GM23338 (cell line): ENCODE measurements around the gene FHOD1. TPM values are rescaled to one million over a fixed set of nuclear protein-coding genes. Genes with fewer than 3 reads are reported as not detected.

Source experiments
- ATAC-seq: fragments of 200-7000 bp; cut with Tn5 transposase; 3 replicates; pipeline ENCODE4 v1.9.1; 2020
- DNase-seq: peaks from one replicate; pipeline ENCODE4 v3.0.0-alpha.2; 2015; ENCODE audit warnings: low spot score
- H2AFZ ChIP-seq: fragments of 200-600 bp; sonication (generic); 2 replicates; pipeline ENCODE4 v1.8.0; 2016; ENCODE audit warnings: antibody characterized with exemption, mild to moderate bottlenecking, moderate library complexity
- H3F3A ChIP-seq: fragments of 200-600 bp; sonication (generic); replicated peaks from 2 replicates; pipeline ENCODE4 v1.8.0; 2017; ENCODE audit warnings: antibody characterized with exemption, mixed run types, low read depth
- H3K27ac ChIP-seq: fragments of 200-600 bp; sonication (generic); 2 replicates; pipeline ENCODE4 v1.6.1; 2016; ENCODE audit warnings: low read depth
- H3K27me3 ChIP-seq: fragments of 200-600 bp; sonication (generic); 2 replicates; pipeline ENCODE4 v1.8.0; 2016; ENCODE audit warnings: mild to moderate bottlenecking, mixed run types, moderate library complexity; ENCODE audit not compliant: insufficient read depth
- H3K36me3 ChIP-seq: fragments of 200-600 bp; sonication (generic); 2 replicates; pipeline ENCODE4 v1.8.0; 2016; ENCODE audit warnings: mild to moderate bottlenecking; ENCODE audit not compliant: insufficient read depth
- H3K4me1 ChIP-seq: fragments of 200-600 bp; sonication (generic); 2 replicates; pipeline ENCODE4 v1.8.0; 2016; ENCODE audit warnings: mild to moderate bottlenecking, moderate library complexity; ENCODE audit not compliant: insufficient read depth
- H3K4me2 ChIP-seq: fragments of 200-600 bp; sonication (generic); 2 replicates; pipeline ENCODE4 v1.7.1; 2017; ENCODE audit warnings: mixed run types
- H3K4me3 ChIP-seq: fragments of 200-600 bp; sonication (generic); 2 replicates; pipeline ENCODE4 v1.6.1; 2016; ENCODE audit warnings: mixed run types
- H3K79me2 ChIP-seq: fragments of 200-600 bp; sonication (generic); replicated peaks from 2 replicates; pipeline ENCODE4 v1.8.0; 2017; ENCODE audit warnings: mild to moderate bottlenecking; ENCODE audit not compliant: insufficient read depth
- H3K9me2 ChIP-seq: fragments of 200-600 bp; sonication (generic); 2 replicates; pipeline ENCODE4 v1.8.0; 2017; ENCODE audit not compliant: insufficient read depth
- H4K20me1 ChIP-seq: fragments of 200-600 bp; sonication (generic); replicated peaks from 2 replicates; pipeline ENCODE4 v1.8.0; 2017; ENCODE audit warnings: mild to moderate bottlenecking; ENCODE audit not compliant: insufficient read depth
- H3K27ac Mint-ChIP-seq: 2 replicates; pipeline ENCODE4 v1.8.0; 2020; ENCODE audit warnings: inconsistent platforms, mild to moderate bottlenecking, moderate library complexity, mixed read lengths
- H3K27me3 Mint-ChIP-seq: 3 replicates; pipeline ENCODE4 v1.8.0; 2022; ENCODE audit warnings: low read depth, mild to moderate bottlenecking, moderate library complexity, mixed read lengths, inconsistent platforms; ENCODE audit not compliant: insufficient read depth, poor library complexity
- H3K36me3 Mint-ChIP-seq: 3 replicates; pipeline ENCODE4 v1.8.0; 2021; ENCODE audit warnings: low read depth, mild to moderate bottlenecking, inconsistent platforms, moderate library complexity, mixed read lengths
- H3K4me1 Mint-ChIP-seq: 3 replicates; pipeline ENCODE4 v1.8.0; 2020; ENCODE audit warnings: mild to moderate bottlenecking, inconsistent platforms, mixed read lengths
- H3K4me3 Mint-ChIP-seq: 3 replicates; pipeline ENCODE4 v1.8.0; 2021; ENCODE audit warnings: moderate library complexity, mild to moderate bottlenecking, inconsistent platforms, mixed read lengths
- H3K9me3 Mint-ChIP-seq: 3 replicates; pipeline ENCODE4 v1.8.0; 2020; ENCODE audit warnings: moderate library complexity, mild to moderate bottlenecking, inconsistent platforms, mixed read lengths
- EZH2 ChIP-seq: fragments of 200-600 bp; sonication (generic); IDR thresholded peaks from one replicate; pipeline ENCODE4 v1.8.0; 2017; ENCODE audit warnings: antibody characterized with exemption, mild to moderate bottlenecking, low read depth; ENCODE audit not compliant: unreplicated experiment
- EZH2phosphoT487 ChIP-seq: fragments of 200-600 bp; sonication (generic); IDR thresholded peaks from one replicate; pipeline ENCODE4 v1.8.1; 2018; ENCODE audit warnings: antibody characterized with exemption; ENCODE audit not compliant: unreplicated experiment
- JUNB ChIP-seq: IDR thresholded peaks from one replicate; pipeline ENCODE4 v1.6.1; 2016; ENCODE audit warnings: antibody characterized with exemption; ENCODE audit not compliant: unreplicated experiment
- NANOG ChIP-seq: IDR thresholded peaks from 2 replicates; pipeline ENCODE4 v1.6.1; 2016; ENCODE audit warnings: antibody characterized with exemption, borderline replicate concordance
- POLR2AphosphoS5 ChIP-seq: IDR thresholded peaks from 2 replicates; pipeline ENCODE4 v1.6.1; 2016; ENCODE audit warnings: antibody characterized with exemption, low read depth
- ZNF114 ChIP-seq: fragments of 250-450 bp; sonication (Bioruptor Pico); IDR thresholded peaks from 2 replicates; pipeline ENCODE4 v1.5.0; 2020; ENCODE audit warnings: mild to moderate bottlenecking, moderate library complexity
- ZNF331 ChIP-seq: fragments of 250-450 bp; sonication (Bioruptor Pico); IDR thresholded peaks from 2 replicates; pipeline ENCODE4 v1.5.0; 2020; ENCODE audit warnings: low read depth, mild to moderate bottlenecking, moderate library complexity
- polyA plus RNA-seq: library from polyadenylated mRNA; unstranded; fragments of >200 nt; fragmentation: Nextera tagmentation; extraction: Ambion mirVana; gene quantifications from 2 replicates; pipeline ENCODE4 v1.2.1, GENCODE V29; 2016
- total RNA-seq: library from RNA; depleted of rRNA; stranded (reverse); fragments of >200 nt; shearing (Covaris generic); gene quantifications from 2 replicates; pipeline ENCODE4 v1.2.3, GENCODE V29; 2014
- TF ChIP-seq, protein P1 (sequence below): IDR thresholded peaks from 2 replicates; pipeline ENCODE4 v1.6.1; 2016; ENCODE audit warnings: antibody characterized with exemption
- TF ChIP-seq, protein P2 (sequence below): fragments of 250-450 bp; sonication (Bioruptor Pico); IDR thresholded peaks from 2 replicates; pipeline ENCODE4 v1.5.0; 2020; ENCODE audit warnings: mild to moderate bottlenecking, moderate library complexity

FHOD1 gene
- total and polyA plus RNA-seq, 2 experiments from 2014 or later, result 26.2 to 52.7 TPM

GRCh38 chr16:67238278-67238575 is 9.1 kb downstream of the FHOD1 start:
- ATAC-seq (no peak), DNase-seq (no peak)
- Mint-ChIP-seq H3K27ac (no peak overlapping the region), H3K4me1 (peaks cover 32% of the 10 kb centered on the region), H3K9me3 (no peaks in the 10 kb centered on the region; the same call in 2 of the 3 replicates), H3K27me3 (peaks cover 9% of the 10 kb centered on the region), H3K36me3 (peaks cover 47% of the 10 kb centered on the region), H3K4me3 (no peak overlapping the region; the same call in 2 of the 3 replicates)
- H3K79me2 ChIP-seq, result peaks cover 12% of the 10 kb centered on the region
- peaks cover 6% of the 10 kb centered on the region; the same call in 1 of the 2 replicates for H3K36me3 ChIP-seq
- no peak overlapping the region for H3K27ac ChIP-seq
- H3F3A ChIP-seq, result 0 out of 2 replicates have a peak, but pooled peaks cover 9% of the 10 kb centered on the region
- no peak overlapping the region for H3K4me2 ChIP-seq
- H3K4me3 ChIP-seq, result no peak overlapping the region
- no peak overlapping the region for H2AFZ ChIP-seq
- no peaks in the 10 kb centered on the region for H3K9me2 ChIP-seq
- H3K4me1 ChIP-seq, result peaks cover 10% of the 10 kb centered on the region
- H3K27me3 ChIP-seq, result no peaks in the 10 kb centered on the region
- H4K20me1 ChIP-seq, result no peaks in the 10 kb centered on the region; the same call in 1 of the 2 replicates
- TF ChIP-seq JUNB (no peak), POLR2AphosphoS5 (no peak), EZH2phosphoT487 (no peak), NANOG (no peak), ZNF331 (CRISPR knock-in tag) (no peak)

- Histone ChIP-seq H3K4me1 (peaks cover 10% of the 10 kb centered on the region), H3K9me2 (no peaks in the 10 kb centered on the region), H3K36me3 (peaks cover 6% of the 10 kb centered on the region; the same call in 1 of the 2 replicates), H2AFZ (no peak overlapping the region), H3F3A (0 out of 2 replicates have a peak, but pooled peaks cover 9% of the 10 kb centered on the region), H3K27ac (0 out of 2 replicates have a peak overlapping the region, but pooled peaks have one; percentile 19), H3K27me3 (no peaks in the 10 kb centered on the region), H4K20me1 (no peaks in the 10 kb centered on the region), H3K79me2 (peaks cover 8% of the 10 kb centered on the region; the same call in 1 of the 2 replicates), H3K4me3 (no peak overlapping the region), H3K4me2 (no peak overlapping the region)
- DNase-seq (no peak), ATAC-seq (no peak)
- Mint-ChIP-seq H3K9me3 (no peaks in the 10 kb centered on the region; the same call in 2 of the 3 replicates), H3K4me1 (peaks cover 32% of the 10 kb centered on the region), H3K27ac (peak overlapping the region; percentile 61; the same call in 1 of the 2 replicates), H3K36me3 (peaks cover 49% of the 10 kb centered on the region), H3K4me3 (no peak overlapping the region; the same call in 2 of the 3 replicates), H3K27me3 (peaks cover 9% of the 10 kb centered on the region)
- no peak for TF ChIP-seq ZNF114 (CRISPR knock-in tag)
- no peak for TF ChIP-seq EZH2
- TF ChIP-seq, protein P1, sequence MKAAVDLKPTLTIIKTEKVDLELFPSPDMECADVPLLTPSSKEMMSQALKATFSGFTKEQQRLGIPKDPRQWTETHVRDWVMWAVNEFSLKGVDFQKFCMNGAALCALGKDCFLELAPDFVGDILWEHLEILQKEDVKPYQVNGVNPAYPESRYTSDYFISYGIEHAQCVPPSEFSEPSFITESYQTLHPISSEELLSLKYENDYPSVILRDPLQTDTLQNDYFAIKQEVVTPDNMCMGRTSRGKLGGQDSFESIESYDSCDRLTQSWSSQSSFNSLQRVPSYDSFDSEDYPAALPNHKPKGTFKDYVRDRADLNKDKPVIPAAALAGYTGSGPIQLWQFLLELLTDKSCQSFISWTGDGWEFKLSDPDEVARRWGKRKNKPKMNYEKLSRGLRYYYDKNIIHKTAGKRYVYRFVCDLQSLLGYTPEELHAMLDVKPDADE, result no peak
- no peak for TF ChIP-seq NANOG
- no peak for TF ChIP-seq ZNF331 (CRISPR knock-in tag)
- TF ChIP-seq EZH2phosphoT487, result no peak
- TF ChIP-seq, protein P2, sequence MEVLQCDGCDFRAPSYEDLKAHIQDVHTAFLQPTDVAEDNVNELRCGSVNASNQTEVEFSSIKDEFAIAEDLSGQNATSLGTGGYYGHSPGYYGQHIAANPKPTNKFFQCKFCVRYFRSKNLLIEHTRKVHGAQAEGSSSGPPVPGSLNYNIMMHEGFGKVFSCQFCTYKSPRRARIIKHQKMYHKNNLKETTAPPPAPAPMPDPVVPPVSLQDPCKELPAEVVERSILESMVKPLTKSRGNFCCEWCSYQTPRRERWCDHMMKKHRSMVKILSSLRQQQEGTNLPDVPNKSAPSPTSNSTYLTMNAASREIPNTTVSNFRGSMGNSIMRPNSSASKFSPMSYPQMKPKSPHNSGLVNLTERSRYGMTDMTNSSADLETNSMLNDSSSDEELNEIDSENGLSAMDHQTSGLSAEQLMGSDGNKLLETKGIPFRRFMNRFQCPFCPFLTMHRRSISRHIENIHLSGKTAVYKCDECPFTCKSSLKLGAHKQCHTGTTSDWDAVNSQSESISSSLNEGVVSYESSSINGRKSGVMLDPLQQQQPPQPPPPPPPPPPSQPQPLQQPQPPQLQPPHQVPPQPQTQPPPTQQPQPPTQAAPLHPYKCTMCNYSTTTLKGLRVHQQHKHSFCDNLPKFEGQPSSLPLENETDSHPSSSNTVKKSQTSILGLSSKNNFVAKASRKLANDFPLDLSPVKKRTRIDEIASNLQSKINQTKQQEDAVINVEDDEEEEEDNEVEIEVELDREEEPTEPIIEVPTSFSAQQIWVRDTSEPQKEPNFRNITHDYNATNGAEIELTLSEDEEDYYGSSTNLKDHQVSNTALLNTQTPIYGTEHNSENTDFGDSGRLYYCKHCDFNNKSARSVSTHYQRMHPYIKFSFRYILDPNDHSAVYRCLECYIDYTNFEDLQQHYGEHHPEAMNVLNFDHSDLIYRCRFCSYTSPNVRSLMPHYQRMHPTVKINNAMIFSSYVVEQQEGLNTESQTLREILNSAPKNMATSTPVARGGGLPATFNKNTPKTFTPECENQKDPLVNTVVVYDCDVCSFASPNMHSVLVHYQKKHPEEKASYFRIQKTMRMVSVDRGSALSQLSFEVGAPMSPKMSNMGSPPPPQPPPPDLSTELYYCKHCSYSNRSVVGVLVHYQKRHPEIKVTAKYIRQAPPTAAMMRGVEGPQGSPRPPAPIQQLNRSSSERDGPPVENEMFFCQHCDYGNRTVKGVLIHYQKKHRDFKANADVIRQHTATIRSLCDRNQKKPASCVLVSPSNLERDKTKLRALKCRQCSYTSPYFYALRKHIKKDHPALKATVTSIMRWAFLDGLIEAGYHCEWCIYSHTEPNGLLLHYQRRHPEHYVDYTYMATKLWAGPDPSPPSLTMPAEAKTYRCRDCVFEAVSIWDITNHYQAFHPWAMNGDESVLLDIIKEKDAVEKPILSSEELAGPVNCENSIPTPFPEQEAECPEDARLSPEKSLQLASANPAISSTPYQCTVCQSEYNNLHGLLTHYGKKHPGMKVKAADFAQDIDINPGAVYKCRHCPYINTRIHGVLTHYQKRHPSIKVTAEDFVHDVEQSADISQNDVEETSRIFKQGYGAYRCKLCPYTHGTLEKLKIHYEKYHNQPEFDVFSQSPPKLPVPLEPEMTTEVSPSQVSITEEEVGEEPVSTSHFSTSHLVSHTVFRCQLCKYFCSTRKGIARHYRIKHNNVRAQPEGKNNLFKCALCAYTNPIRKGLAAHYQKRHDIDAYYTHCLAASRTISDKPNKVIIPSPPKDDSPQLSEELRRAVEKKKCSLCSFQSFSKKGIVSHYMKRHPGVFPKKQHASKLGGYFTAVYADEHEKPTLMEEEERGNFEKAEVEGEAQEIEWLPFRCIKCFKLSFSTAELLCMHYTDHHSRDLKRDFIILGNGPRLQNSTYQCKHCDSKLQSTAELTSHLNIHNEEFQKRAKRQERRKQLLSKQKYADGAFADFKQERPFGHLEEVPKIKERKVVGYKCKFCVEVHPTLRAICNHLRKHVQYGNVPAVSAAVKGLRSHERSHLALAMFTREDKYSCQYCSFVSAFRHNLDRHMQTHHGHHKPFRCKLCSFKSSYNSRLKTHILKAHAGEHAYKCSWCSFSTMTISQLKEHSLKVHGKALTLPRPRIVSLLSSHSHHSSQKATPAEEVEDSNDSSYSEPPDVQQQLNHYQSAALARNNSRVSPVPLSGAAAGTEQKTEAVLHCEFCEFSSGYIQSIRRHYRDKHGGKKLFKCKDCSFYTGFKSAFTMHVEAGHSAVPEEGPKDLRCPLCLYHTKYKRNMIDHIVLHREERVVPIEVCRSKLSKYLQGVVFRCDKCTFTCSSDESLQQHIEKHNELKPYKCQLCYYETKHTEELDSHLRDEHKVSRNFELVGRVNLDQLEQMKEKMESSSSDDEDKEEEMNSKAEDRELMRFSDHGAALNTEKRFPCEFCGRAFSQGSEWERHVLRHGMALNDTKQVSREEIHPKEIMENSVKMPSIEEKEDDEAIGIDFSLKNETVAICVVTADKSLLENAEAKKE (CRISPR knock-in tag), result no peak
- TF ChIP-seq POLR2AphosphoS5, result no peak
- no peak for TF ChIP-seq JUNB
These were observed 9.6 kb downstream of the FHOD1 start for GRCh38 chr16:67237396-67238277.
